Tibial nerve (tissue), 4 donors: ENCODE results near the gene CCR8.

Source experiments
- CTCF ChIP-seq, 5 experiments: fragments of 200-600 bp in 3 of 5; fragments of 450-650 bp in 2 of 5; sonication (generic) in 3 of 5; IDR thresholded peaks; one replicate each; pipeline ENCODE4 v1.5.1; 2016 to 2019; ENCODE audit warnings: antibody characterized with exemption in 5 of 5, mild to moderate bottlenecking in 3 of 5, moderate library complexity in 2 of 5
- EP300 ChIP-seq, 2 donors: sonication (generic); formaldehyde crosslinking; IDR thresholded peaks; one replicate each; pipeline ENCODE4 v1.6.1; 2017; ENCODE audit warnings: antibody characterized with exemption in 2 of 2, mild to moderate bottlenecking in 1 of 2
- POLR2A ChIP-seq, 2 donors: fragments of 450-650 bp; IDR thresholded peaks; one replicate each; pipeline ENCODE4 v1.6.1; 2017; ENCODE audit warnings: antibody characterized with exemption in 2 of 2, mild to moderate bottlenecking in 2 of 2, moderate library complexity in 2 of 2

- TF ChIP-seq POLR2A (IDR thresholded peaks at IDR 0.05) (no peak), CTCF (IDR thresholded peaks at IDR 0.05) (no peak), EP300 (IDR thresholded peaks at IDR 0.05) (no peak)
Observed at GRCh38 chr3:39284457-39284881, 45.0 kb upstream of the CCR8 start.
